OCI-LY7 (cell line): ENCODE data around the gene CXCR3.

Experiments
- CTCF ChIP-seq: fragments of 200-600 bp; sonication (generic); conservative IDR thresholded peaks from 2 replicates; pipeline ENCODE4 v1.5.1; 2014; ENCODE audit warnings: mild to moderate bottlenecking, antibody characterized with exemption, low read length, moderate library complexity, mixed read lengths
- EZH2phosphoT487 ChIP-seq: fragments of 200-600 bp; sonication (generic); IDR thresholded peaks from 2 replicates; pipeline ENCODE4 v1.6.1; 2018; ENCODE audit warnings: low read depth, borderline replicate concordance, mild to moderate bottlenecking, mixed run types, antibody characterized with exemption, low read length, moderate library complexity, mixed read lengths

- TF ChIP-seq EZH2phosphoT487, result no peak
- no peak for TF ChIP-seq CTCF
These were observed 13.3 kb downstream of the CXCR3 start for GRCh38 chrX:71604796-71605568.
